ELR (cell line): ENCODE measurements around the gene GFPT2.
A peak's percentile ranks its signal among the peaks of the same experiment; 100 is the strongest.

Experiments used
- DNase-seq: peaks from one replicate; pipeline ENCODE4 v3.0.0-alpha.2; 2015; ENCODE audit warnings: low read depth

GFPT2 gene

DNA sequence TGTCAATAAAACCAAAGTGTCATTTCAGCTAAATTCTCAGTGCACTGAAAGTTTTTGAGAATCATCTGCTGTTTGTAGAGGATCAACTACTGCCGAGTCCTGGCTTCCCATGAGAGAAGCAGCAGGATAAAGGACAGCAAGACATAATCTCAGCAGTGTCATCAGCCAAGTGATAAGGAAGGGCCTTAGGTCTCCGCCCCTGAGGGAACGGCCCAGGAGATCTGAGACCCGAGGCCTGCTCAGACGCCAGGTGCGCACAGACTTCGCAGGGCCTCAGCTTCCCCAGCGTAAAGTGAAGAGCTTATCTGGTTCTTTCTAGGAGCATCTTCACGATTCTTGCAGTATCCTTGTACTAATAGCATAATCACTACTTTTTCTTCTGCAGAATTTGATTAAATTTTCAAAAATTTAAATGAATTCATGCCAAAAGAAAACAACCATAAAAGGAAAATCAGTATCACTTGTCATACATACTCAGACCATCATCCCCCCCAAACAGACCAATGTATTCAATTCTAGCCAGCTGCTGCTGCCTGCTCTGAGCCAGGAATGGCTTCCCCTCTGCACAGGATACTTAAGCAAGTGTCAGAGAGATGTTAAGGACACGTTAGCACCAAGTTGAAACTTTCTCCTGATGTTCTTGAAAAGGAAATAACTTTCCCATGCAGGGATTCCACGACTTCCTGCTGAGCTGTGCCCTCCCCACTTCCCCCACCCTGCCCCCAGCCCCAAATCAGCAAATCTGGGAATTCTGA is 2.2 kb downstream of the GFPT2 start:
- DNase-seq = no peak

- DNase-seq = no peak
These were observed 2.8 kb downstream of the GFPT2 start for GRCh38 chr5:180350296-180350695.

DNA sequence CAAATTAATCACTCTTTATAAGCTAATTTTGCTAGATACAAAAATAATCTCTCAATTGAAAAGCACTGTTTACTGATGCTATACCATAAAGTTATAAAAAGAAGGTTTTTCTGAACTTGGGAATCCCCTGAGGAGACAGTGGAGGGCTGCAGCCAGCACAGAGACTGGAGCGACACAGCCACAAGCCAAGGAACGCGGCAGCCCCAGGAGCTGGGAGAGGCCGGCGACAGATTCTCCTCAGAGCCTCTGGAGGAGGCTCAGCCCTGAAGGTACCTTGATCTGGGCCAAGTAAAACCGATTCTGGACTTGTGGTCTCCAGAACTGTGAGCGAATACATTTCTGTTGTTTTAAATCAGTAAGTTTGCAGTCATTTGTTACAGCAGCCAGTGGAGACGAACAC is 3.7 kb downstream of the GFPT2 start:
- no peak for DNase-seq

DNA sequence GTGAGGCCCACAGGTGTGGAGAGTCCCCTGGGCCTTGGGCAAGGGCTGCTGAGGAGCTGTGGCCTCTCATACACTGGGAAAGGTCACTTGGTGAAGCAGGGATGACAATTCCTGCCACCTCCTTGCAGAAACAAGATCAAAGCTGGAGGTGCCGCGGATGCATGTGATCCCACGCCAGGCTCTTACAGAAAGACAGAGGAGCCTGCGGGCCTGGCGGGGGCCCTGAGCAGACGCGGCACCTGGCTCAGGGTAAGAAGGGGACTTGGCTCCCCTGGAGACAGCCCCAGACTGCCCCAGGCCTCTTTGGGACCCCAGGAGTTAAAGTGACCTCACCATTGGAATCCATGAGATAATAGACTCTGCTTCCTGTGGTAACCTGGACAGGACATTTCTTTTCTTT is 4.8 kb downstream of the GFPT2 start:
- DNase-seq = no peak

GRCh38 chr5:180347702-180348101 is 5.4 kb downstream of the GFPT2 start:
- no peak for DNase-seq

GRCh38 chr5:180346358-180346757 is 6.8 kb downstream of the GFPT2 start:
- no peak for DNase-seq

DNA sequence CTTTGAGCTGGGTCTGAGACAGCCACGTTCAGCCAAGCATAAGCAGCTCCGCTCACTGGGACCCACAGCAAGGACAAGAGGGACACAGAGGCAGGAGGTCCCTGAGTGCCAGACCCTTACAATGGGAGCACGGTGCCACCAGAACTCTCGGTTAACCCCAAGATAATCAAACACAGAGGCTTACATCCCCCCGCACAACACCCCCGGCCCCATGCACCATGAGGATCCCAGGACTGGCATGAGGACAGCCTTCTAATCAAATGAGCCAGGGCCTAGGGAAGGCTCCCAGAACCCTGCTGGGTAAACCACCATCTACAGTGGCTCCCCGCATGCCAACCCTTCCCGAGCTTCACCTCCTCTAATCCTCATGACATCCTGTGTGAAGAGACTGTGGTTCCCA is 7.4 kb downstream of the GFPT2 start:
- DNase-seq = no peak

GRCh38 chr5:180345186-180345585 is 8.0 kb downstream of the GFPT2 start:
- DNase-seq = no peak

DNA sequence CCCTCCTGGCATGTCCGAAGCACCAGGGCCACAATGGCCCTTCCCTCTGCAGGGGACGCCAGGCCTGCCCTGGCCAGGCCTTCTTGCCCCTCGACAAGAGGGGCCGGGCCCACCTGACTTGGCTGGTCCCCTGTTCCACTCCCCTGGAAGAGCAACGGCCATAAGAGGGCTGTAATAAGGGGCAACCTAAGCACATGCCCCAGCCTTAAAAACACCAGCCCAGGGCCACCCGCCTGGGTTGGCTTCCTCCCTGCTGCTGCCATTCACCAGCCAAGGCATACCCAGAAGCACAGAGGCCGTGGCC is 8.5 kb downstream of the GFPT2 start:
- no peak for DNase-seq

DNA sequence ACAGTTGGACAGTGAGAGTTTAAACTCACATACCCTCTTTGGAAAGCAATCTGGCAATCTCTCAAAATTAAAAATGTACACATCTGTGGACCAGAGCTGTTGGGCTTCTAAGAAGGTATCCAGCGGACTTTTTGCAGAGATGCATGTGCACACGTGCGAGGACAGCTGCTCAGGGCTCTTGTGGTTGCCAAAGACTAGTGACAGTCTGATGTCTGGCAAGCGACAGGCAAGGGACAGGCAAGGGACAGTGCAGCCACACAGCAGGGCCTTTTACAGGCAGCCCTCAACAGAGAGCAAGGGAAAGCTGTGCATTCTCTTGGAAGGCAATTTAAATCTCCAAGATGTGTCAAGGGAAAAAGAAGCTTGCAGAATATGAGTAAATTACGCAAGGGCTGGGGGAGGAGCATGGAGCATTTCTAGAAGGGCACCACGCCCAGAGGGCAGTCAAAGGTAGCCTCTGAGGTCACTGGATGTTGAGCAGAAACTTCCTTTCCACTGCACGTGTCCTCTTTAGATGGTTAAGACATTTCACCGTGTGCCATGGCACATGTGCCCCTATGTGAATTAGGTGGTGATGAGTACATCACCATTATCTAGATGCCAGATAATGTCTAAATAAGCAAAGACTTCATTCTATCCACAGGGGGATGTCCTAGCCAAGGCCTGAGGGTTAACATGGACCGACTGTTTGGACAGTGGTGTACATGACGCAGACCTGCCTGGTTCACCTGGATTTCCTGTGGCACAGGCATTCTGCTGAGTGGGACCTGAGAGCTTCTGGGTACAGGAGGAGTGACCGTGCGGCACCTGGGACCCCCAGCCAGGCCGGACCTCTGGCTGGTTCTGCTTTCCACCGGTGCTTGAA is 9.1 kb downstream of the GFPT2 start:
- peak; percentile 24 for DNase-seq

- peak; percentile 16 for DNase-seq
These were observed 9.9 kb downstream of the GFPT2 start for GRCh38 chr5:180343110-180343830.

- no peak for DNase-seq
These were observed 11.5 kb downstream of the GFPT2 start for GRCh38 chr5:180341595-180341994.

DNA sequence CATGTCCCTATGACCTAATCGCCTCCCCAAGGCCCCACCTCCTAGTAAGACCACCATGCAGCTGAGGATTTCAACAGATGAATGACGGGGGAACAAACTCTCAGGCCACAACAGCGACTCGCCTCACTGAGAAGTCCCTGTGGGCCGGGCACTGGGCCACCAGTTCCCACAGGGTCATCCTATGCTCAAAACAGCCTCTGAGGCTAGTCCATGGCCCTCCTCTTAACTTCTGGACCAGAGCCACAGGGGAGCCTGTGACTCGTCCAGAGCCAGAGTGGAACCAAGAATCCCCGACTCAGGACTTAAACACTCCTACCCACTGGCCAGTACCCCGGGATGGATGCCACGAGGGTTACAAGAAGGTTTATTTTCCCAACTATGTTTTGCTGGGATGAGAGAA is 12.3 kb downstream of the GFPT2 start:
- DNase-seq = peak; percentile 27

DNA sequence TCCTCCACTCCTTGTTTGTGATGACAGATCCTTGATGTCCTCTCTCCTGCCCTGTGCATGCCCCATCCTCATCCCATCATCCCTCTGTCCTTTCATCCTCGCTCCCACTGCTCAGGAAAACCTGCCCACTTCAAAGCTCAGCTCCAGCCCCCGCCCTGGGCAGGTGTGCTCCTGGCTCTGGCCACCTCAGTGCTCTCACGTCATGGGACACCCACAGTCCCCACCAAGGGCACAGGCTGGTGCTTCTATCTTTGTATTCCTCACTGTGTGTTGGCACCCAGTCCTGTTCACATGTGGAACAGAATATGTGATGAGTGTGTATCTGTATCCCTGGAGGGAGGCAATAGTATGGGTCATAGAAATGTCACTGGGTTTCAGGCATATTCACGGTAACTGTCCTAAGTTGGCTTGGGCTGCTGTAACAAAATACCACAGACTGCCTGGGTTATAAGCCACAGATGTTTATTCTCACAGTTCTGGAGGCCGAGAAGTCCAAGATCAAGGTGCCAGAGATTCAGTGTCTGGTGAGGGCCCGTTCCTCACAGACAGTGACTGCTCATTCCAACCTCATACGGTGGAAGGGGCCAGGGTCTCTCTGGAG is 13.5 kb downstream of the GFPT2 start:
- no peak for DNase-seq

- no peak for DNase-seq
These were observed 15.0 kb downstream of the GFPT2 start for GRCh38 chr5:180338001-180338707.

GRCh38 chr5:180336234-180337020 is 16.7 kb downstream of the GFPT2 start:
- DNase-seq = no peak

- no peak for DNase-seq
These were observed 17.4 kb downstream of the GFPT2 start for GRCh38 chr5:180335614-180336233.

- no peak for DNase-seq
These were observed 18.2 kb downstream of the GFPT2 start for GRCh38 chr5:180334751-180335613.

GRCh38 chr5:180334176-180334575 is 19.0 kb downstream of the GFPT2 start:
- no peak for DNase-seq

DNA sequence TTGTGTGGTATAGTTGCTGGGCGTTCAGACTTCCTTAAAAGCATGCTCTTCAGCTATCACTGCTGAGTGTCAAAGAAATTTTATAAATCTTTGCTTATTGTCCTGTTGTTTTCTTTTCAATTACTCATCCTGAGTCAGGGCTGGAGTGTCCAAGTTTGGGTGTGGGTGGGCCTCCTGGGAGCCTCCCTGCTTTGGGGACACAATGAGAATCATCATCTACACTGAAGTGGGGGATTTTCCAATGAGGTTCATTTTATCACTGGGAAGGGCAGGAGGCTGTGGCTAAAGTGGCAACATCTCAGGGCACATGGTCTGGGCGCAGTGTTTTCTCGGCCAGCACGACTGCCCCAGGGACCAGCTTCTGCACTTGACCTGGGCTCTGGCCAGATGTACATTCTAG is 19.5 kb downstream of the GFPT2 start:
- peak; percentile 80 for DNase-seq
